ENCODE results near the gene CCDC43. TPM values are rescaled to one million over a fixed set of nuclear protein-coding genes. Genes with fewer than 3 reads are reported as not detected.
A peak's percentile ranks its signal among the peaks of the same experiment; 100 is the strongest.

Gene CCDC43
- total RNA-seq, 1 donor from 2014 or later = 18.8 TPM

- no peaks in the 10 kb centered on the region for H3K4me1 ChIP-seq
- no peak overlapping the region for H3K4me3 ChIP-seq
- TF ChIP-seq, protein P1, sequence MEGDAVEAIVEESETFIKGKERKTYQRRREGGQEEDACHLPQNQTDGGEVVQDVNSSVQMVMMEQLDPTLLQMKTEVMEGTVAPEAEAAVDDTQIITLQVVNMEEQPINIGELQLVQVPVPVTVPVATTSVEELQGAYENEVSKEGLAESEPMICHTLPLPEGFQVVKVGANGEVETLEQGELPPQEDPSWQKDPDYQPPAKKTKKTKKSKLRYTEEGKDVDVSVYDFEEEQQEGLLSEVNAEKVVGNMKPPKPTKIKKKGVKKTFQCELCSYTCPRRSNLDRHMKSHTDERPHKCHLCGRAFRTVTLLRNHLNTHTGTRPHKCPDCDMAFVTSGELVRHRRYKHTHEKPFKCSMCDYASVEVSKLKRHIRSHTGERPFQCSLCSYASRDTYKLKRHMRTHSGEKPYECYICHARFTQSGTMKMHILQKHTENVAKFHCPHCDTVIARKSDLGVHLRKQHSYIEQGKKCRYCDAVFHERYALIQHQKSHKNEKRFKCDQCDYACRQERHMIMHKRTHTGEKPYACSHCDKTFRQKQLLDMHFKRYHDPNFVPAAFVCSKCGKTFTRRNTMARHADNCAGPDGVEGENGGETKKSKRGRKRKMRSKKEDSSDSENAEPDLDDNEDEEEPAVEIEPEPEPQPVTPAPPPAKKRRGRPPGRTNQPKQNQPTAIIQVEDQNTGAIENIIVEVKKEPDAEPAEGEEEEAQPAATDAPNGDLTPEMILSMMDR (IDR thresholded peaks at IDR 0.05) = no peak
- no peak for ATAC-seq
- H3K27me3 ChIP-seq = no peaks in the 10 kb centered on the region
- H3K9me3 ChIP-seq = no peaks in the 10 kb centered on the region
- intact Hi-C loops (cut with DNase I) = no loop called here
- peaks cover 13% of the 10 kb centered on the region for H3K36me3 ChIP-seq
- DNase-seq = no peak
- no peak overlapping the region for H3K27ac ChIP-seq
Measured at GRCh38 chr17:44673893-44674292, 15.7 kb downstream of the CCDC43 start.

- H3K27ac ChIP-seq = no peak overlapping the region
- no peaks in the 10 kb centered on the region for H3K27me3 ChIP-seq
- intact Hi-C loops (cut with DNase I) = no loop called here
- TF ChIP-seq, protein P1 (IDR thresholded peaks at IDR 0.05) = peak; percentile 57
- H3K4me3 ChIP-seq = no peak overlapping the region
- peaks cover under 1% of the 10 kb centered on the region for H3K36me3 ChIP-seq
- DNase-seq (no peak), ATAC-seq (no peak)
- no peaks in the 10 kb centered on the region for H3K9me3 ChIP-seq
- no peaks in the 10 kb centered on the region for H3K4me1 ChIP-seq
Measured at GRCh38 chr17:44672479-44673093, 17.0 kb downstream of the CCDC43 start.

- Histone ChIP-seq H3K27me3 (peaks cover 6% of the 10 kb centered on the region), H3K9me3 (no peaks in the 10 kb centered on the region), H3K27ac (no peak overlapping the region), H3K4me3 (no peak overlapping the region), H3K4me1 (no peaks in the 10 kb centered on the region), H3K36me3 (no peaks in the 10 kb centered on the region)
- ATAC-seq = no peak
- TF ChIP-seq, protein P1 (IDR thresholded peaks at IDR 0.05) = no peak
- intact Hi-C loops (cut with DNase I) = no loop called here
- no peak for DNase-seq
Measured at GRCh38 chr17:44666006-44666405, 23.6 kb downstream of the CCDC43 start.

DNA sequence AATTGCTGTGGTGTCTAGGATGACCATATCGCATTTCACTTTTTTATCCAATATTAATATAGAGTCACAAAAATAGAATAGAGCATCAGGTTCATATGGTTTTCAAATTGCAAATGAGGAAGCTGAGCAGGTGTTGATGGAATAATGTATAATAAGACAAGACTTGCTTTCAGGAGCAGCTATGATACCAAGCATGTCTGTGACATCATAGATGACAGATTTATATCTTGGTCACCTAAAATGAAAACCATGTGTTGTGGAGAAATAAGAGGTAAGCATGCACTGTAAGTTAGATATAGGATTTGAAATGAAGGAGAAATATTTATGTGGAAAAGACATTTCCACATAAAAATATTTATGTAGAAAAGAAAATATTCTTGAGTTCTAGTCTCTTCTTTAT, 24.7 kb downstream of the CCDC43 start:
- H3K4me1 ChIP-seq = no peaks in the 10 kb centered on the region
- no peak overlapping the region for H3K4me3 ChIP-seq
- TF ChIP-seq, protein P1 (IDR thresholded peaks at IDR 0.05) = no peak
- H3K27me3 ChIP-seq = peaks cover 6% of the 10 kb centered on the region
- no peak for DNase-seq
- ATAC-seq = no peak
- no peaks in the 10 kb centered on the region for H3K9me3 ChIP-seq
- intact Hi-C loops (cut with DNase I) = no loop called here
- no peaks in the 10 kb centered on the region for H3K36me3 ChIP-seq
- no peak overlapping the region for H3K27ac ChIP-seq

DNA sequence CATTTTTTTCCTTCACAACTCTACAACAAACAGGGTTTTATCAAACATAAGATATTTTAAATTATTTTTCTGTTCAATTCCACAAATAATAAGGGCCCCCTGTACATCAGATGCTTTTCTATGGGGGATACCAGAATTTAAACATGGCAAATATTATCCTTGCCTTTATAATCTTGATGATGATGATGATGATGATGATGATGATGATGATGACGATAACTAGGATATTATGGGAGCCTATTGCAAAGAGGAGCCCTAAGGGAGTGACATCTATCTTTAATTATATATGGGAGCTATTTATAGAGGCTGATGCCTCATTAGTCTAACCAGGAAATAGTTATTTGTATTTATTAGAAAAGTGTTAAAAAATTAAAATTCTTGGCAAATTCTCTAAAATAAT, 26.5 kb downstream of the CCDC43 start:
- Histone ChIP-seq H3K36me3 (no peaks in the 10 kb centered on the region), H3K4me1 (no peaks in the 10 kb centered on the region), H3K9me3 (no peaks in the 10 kb centered on the region), H3K27me3 (peaks cover 6% of the 10 kb centered on the region), H3K4me3 (no peak overlapping the region), H3K27ac (no peak overlapping the region)
- intact Hi-C loops (cut with DNase I) = no loop called here
- DNase-seq (no peak), ATAC-seq (no peak)
- TF ChIP-seq, protein P1 (IDR thresholded peaks at IDR 0.05) = no peak

DNA sequence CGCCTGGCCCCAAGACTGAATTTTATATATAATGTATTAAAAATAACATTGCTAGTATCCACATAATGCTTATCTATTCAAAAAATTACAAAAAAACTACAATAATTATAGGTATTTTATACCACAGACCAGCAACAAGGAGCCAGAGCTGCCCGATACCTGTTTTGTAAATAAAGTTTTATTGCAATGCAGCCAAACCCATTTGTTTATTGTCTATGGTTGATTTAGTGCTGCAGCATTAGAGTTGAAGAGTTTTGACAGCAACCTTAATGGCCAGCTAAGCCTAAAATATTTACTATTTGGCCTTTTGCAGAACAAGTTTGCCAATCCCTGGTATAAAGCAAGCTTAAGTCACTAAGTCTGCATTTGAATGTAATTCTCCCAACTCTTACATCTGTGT, 27.7 kb downstream of the CCDC43 start:
- H3K27me3 ChIP-seq = peaks cover 18% of the 10 kb centered on the region
- intact Hi-C loops (cut with DNase I) = no loop called here
- TF ChIP-seq, protein P1 (IDR thresholded peaks at IDR 0.05) = no peak
- DNase-seq (no peak), ATAC-seq (no peak)
- no peaks in the 10 kb centered on the region for H3K36me3 ChIP-seq
- H3K9me3 ChIP-seq = no peaks in the 10 kb centered on the region
- H3K4me3 ChIP-seq = no peak overlapping the region
- H3K4me1 ChIP-seq = no peaks in the 10 kb centered on the region
- no peak overlapping the region for H3K27ac ChIP-seq

All from upper lobe of right lung (tissue), 1 donor.